ENCODE measurements around the gene DDX50.

DDX50 gene

GRCh38 chr10:68988530-68989316 is 87.6 kb downstream of the DDX50 start, which contains the start of gene KIFBP:
Gene KIFBP, plus strand, starts transcription at chr10:68988803. Its CDS starts 30 bp downstream, at chr10:68988833.
- peak; percentile 84 for DNase-seq

- no peak for DNase-seq
Measured at GRCh38 chr10:68989317-68989990, 88.3 kb downstream of the DDX50 start.

- DNase-seq, result no peak
Measured at GRCh38 chr10:68992636-68993440, 91.7 kb downstream of the DDX50 start.

Measured in CD4-positive, alpha-beta T cell treated with Interleukin-17A for 4 hours (primary cell).